ENCODE results near the gene PDE10A.
A peak's percentile ranks its signal among the peaks of the same experiment; 100 is the strongest.

Gene PDE10A

DNA sequence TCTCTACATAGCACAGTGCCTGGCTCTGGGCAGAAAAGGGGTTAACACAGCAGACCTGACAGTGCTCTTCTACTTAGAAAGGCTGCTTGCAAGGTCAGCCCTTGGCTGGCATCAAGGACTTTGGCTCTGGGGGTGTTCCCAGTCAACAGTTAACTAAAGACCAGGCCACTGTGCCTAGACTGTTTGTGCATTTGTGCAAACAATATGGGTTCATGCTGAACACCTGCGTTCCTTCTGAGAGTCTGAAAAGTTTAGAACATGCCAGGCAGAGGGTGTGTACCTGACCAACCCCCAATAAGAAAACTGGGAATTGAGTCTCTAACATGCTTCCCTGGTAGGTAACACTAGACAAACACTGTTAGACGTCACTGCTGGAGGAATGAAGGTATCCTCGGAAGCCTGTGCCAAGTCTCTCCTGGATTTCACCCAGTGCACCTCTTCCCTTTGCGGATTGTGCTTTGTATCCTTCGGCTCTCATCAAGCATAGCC, 110.7 kb downstream of the PDE10A start:
- no peak for DNase-seq (ENCODE audit: low read depth)
- no peak overlapping the region for H3K4me3 ChIP-seq (ENCODE audit: control insufficient read depth, low read depth, low read length)
- TF ChIP-seq, protein P1, sequence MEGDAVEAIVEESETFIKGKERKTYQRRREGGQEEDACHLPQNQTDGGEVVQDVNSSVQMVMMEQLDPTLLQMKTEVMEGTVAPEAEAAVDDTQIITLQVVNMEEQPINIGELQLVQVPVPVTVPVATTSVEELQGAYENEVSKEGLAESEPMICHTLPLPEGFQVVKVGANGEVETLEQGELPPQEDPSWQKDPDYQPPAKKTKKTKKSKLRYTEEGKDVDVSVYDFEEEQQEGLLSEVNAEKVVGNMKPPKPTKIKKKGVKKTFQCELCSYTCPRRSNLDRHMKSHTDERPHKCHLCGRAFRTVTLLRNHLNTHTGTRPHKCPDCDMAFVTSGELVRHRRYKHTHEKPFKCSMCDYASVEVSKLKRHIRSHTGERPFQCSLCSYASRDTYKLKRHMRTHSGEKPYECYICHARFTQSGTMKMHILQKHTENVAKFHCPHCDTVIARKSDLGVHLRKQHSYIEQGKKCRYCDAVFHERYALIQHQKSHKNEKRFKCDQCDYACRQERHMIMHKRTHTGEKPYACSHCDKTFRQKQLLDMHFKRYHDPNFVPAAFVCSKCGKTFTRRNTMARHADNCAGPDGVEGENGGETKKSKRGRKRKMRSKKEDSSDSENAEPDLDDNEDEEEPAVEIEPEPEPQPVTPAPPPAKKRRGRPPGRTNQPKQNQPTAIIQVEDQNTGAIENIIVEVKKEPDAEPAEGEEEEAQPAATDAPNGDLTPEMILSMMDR (conservative IDR thresholded peaks at IDR 0.05; ENCODE audit: control insufficient read depth, insufficient read depth, low read depth, low read length): no peak

DNA sequence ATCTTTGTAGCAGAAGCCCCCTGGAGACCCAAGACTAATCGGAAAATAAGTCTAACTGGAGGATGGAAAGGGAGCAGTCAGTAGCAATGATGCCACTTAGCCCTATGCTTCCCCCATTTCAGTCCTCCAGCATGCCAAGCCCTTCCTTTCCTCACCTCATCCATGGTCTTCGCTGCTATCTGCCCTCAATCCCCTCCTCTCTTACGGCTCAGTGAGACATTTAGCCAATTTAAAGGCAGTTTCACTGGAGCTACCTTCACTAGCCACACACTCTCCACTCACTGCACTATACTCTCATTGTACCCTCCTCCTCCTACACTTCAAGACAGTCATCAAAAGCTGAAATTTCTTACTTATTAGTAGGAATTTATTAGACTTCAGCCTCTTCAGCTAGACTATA, 111.2 kb downstream of the PDE10A start:
- no peak for DNase-seq (ENCODE audit: low read depth)
- TF ChIP-seq, protein P1 (conservative IDR thresholded peaks at IDR 0.05; ENCODE audit: control insufficient read depth, insufficient read depth, low read depth, low read length): no peak
- H3K4me3 ChIP-seq (ENCODE audit: control insufficient read depth, low read depth, low read length): no peak overlapping the region

DNA sequence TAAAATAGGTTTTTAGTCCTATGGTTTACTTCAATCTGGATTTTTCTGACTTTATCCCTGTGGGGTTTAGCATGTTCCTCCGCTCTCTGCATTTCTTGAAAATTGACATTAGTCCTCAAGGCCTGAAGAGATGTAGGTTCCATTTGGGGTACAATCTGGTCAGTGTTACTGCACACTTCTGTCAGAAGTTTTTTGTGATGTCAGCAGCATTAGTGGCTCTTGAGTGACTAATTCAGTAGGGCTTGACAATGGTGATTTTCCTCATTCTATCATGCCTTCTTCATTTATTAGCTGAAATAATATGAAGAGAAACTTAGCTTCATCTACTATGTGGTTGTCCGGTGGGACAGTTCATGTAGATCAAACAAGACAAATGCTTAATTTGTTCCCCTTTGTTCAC, 114.6 kb downstream of the PDE10A start:
- DNase-seq (ENCODE audit: low read depth): no peak
- TF ChIP-seq, protein P1 (conservative IDR thresholded peaks at IDR 0.05; ENCODE audit: control insufficient read depth, insufficient read depth, low read depth, low read length): no peak
- no peak overlapping the region for H3K4me3 ChIP-seq (ENCODE audit: control insufficient read depth, low read depth, low read length)

DNA sequence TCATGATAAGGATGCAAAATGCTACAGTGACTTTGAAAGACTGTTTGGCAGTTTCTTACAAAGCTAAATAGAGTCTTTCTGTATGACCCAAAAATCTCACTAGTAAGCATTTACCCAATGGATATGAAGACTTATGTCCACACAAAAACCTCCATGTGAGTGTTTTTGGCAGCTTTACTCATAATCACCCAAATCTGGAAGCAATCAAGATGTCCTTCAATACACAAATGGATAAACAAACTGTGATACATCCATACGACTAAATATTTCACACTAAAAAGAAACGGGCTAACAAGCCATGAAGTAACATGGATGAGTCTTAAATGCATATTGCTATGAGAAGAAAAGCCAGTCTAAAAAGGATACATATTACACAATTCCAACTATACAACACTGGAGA, 117.2 kb downstream of the PDE10A start:
- peak; percentile 4 for DNase-seq (ENCODE audit: low read depth)
- no peak overlapping the region for H3K4me3 ChIP-seq (ENCODE audit: control insufficient read depth, low read depth, low read length)
- TF ChIP-seq, protein P1 (conservative IDR thresholded peaks at IDR 0.05; ENCODE audit: control insufficient read depth, insufficient read depth, low read depth, low read length): no peak

DNA sequence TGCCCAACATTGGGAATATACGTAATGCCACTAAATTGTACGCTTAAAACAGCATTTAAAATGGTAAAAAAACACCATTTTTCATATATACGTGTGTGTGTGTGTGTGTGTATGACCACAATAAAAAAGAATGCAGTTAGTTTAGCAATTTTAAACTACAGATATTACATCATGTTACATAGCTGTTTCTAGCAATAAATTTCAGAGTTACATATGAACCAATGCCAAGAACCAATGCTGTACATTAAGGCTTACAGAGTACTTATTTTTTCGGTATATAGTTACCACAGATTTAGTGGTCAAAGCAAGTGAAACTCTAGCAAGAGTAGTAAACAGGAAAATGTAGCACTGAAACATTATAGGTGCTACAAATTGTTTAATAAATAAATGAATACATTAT, 119.3 kb downstream of the PDE10A start:
- TF ChIP-seq, protein P1 (conservative IDR thresholded peaks at IDR 0.05; ENCODE audit: control insufficient read depth, insufficient read depth, low read depth, low read length): no peak
- DNase-seq (ENCODE audit: low read depth): no peak
- no peak overlapping the region for H3K4me3 ChIP-seq (ENCODE audit: control insufficient read depth, low read depth, low read length)

DNA sequence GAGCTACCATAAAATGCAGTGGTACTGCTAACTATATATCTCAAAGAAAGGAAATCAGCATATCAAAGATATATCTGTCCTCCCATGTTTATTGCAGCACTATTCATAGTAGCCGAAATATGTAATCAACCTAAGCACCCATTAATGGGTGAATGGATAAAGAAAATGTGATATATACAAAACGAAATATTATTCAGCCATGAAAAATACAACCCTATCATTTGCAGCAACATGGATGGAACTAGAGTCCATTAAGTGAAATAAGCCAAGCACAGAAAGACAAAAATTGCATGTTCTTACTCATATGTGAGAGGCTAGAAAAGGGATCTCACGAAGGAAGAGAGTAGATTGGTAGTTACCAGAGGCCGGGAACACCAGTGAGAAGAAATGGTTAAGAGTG, 126.1 kb downstream of the PDE10A start:
- no peak overlapping the region for H3K4me3 ChIP-seq (ENCODE audit: control insufficient read depth, low read depth, low read length)
- DNase-seq (ENCODE audit: low read depth): no peak
- TF ChIP-seq, protein P1 (conservative IDR thresholded peaks at IDR 0.05; ENCODE audit: control insufficient read depth, insufficient read depth, low read depth, low read length): no peak

DNA sequence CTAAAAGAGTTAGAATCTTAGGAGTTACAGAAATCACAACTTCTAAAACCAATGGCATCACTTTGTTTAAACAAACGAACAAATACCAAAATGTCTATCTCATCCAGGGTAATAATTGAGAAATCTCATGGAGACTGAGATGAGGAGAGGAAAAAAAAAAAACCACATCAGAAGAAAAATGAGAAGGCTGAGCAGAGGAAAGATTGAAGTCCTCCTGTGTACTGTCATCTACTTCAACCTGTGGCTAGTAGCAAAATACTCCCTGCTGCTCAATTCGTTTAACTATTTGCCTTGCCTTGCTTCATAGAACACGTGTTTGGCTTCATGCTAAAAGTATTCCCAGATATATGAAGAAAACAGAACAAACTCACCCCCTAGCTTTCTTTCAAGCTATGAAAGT, 143.7 kb downstream of the PDE10A start:
- TF ChIP-seq, protein P1 (conservative IDR thresholded peaks at IDR 0.05; ENCODE audit: control insufficient read depth, insufficient read depth, low read depth, low read length): no peak
- no peak for DNase-seq (ENCODE audit: low read depth)
- H3K4me3 ChIP-seq (ENCODE audit: control insufficient read depth, low read depth, low read length): no peak overlapping the region

All from fibroblast of mammary gland (primary cell).